Activated CD8-positive, alpha-beta T cell treated with anti-CD3 and anti-CD28 coated beads for 36 hours (primary cell): ENCODE measurements around the gene BBX. TPM values are rescaled to one million over a fixed set of nuclear protein-coding genes. Genes with fewer than 3 reads are reported as not detected.

Experiments
- ATAC-seq: fragments of 200-7000 bp; cut with Tn5 transposase; one replicate; pipeline ENCODE4 v1.10.0; 2021; ENCODE audit warnings: mild to moderate bottlenecking, moderate library complexity
- CTCF ChIA-PET: fragments of 350-600 bp; sonication (Branson Sonifier 250); formaldehyde crosslinking; loops from one replicate; lab custom pipeline; 2021; ENCODE audit warnings: antibody characterized with exemption; lab: Charles Lee
- POLR2A ChIA-PET: fragments of 350-600 bp; sonication (Branson Sonifier 250); formaldehyde crosslinking; loops from one replicate; lab custom pipeline; 2021; ENCODE audit warnings: antibody characterized with exemption; lab: Charles Lee
- DNase-seq: peaks from one replicate; pipeline ENCODE4 v3.0.0-alpha.2; 2020
- H3K27ac Mint-ChIP-seq: one replicate; pipeline ENCODE4 v1.8.0; 2021; ENCODE audit warnings: mild to moderate bottlenecking, mixed read lengths
- H3K27me3 Mint-ChIP-seq: one replicate; pipeline ENCODE4 v1.8.0; 2021; ENCODE audit warnings: mixed read lengths
- H3K36me3 Mint-ChIP-seq: one replicate; pipeline ENCODE4 v1.8.0; 2021; ENCODE audit warnings: low read depth, mixed read lengths
- H3K4me1 Mint-ChIP-seq: one replicate; pipeline ENCODE4 v1.8.0; 2021; ENCODE audit warnings: low read depth, mixed read lengths
- H3K4me3 Mint-ChIP-seq: one replicate; pipeline ENCODE4 v1.8.0; 2021; ENCODE audit warnings: mild to moderate bottlenecking, moderate library complexity, mixed read lengths
- H3K9me3 Mint-ChIP-seq: one replicate; pipeline ENCODE4 v1.8.0; 2021; ENCODE audit warnings: mixed read lengths
- CTCF ChIP-seq: fragments of 200-600 bp; IDR thresholded peaks from one replicate; pipeline ENCODE4 v1.8.0; 2022; ENCODE audit warnings: antibody characterized with exemption, mild to moderate bottlenecking
- intact Hi-C: fragments of 100-400 bp; cut with micrococcal nuclease; formaldehyde crosslinking; loops from one replicate; pipeline ENCODE4 v1.10.0; 2022
- total RNA-seq, 2 experiments: library from RNA; stranded (reverse); gene quantifications; one replicate each; pipeline ENCODE4 v1.2.3, GENCODE V29; 2021

The BBX gene
- total RNA-seq, 2 experiments from 2014 or later, result 40.9 to 42.4 TPM

GRCh38 chr3:107531917-107532469 is 9.2 kb downstream of the BBX start:
- Mint-ChIP-seq H3K9me3 (no peaks in the 10 kb centered on the region), H3K27ac (no peak overlapping the region), H3K4me1 (peaks cover 18% of the 10 kb centered on the region), H3K4me3 (no peak overlapping the region), H3K27me3 (no peaks in the 10 kb centered on the region), H3K36me3 (peaks cover 14% of the 10 kb centered on the region)
- DNase-seq, result no peak
- CTCF ChIA-PET, result interaction anchor here (1.0 to 1.7 kb wide), 3 partner anchors 9 to 42 kb away, joined by 3 read pairs; no protein-coding TSS in a partner anchor
- no peak for ATAC-seq
- POLR2A ChIA-PET, result interaction anchor here (1.6 kb wide), 1 partner anchor 8 kb away, joined by 6 read pairs; no protein-coding TSS in a partner anchor
- intact Hi-C loops, result no loop called here
- no peak for TF ChIP-seq CTCF

GRCh38 chr3:107540857-107541256 is 18.1 kb downstream of the BBX start:
- POLR2A ChIA-PET, result interaction anchor here (0.6 kb wide), 1 partner anchor 40 kb away, joined by 3 read pairs; no protein-coding TSS in a partner anchor
- Mint-ChIP-seq H3K4me1 (peaks cover 29% of the 10 kb centered on the region), H3K27ac (no peak overlapping the region), H3K36me3 (peaks cover 8% of the 10 kb centered on the region), H3K9me3 (no peaks in the 10 kb centered on the region), H3K27me3 (no peaks in the 10 kb centered on the region), H3K4me3 (no peak overlapping the region)
- DNase-seq (no peak), ATAC-seq (no peak)
- no peak for TF ChIP-seq CTCF
- CTCF ChIA-PET, result interaction anchor here (0.8 kb wide), 1 partner anchor 9 kb away, joined by 3 read pairs; no protein-coding TSS in a partner anchor
- intact Hi-C loops, result no loop called here

- ChIA-PET CTCF (interaction anchor here (0.8 to 1.8 kb wide), 6 partner anchors 15 to 307 kb away, joined by 3 to 9 read pairs (median 4); no protein-coding TSS in a partner anchor), POLR2A (interaction anchor here (1.1 kb wide), 1 partner anchor 31 kb away, joined by 3 read pairs; no protein-coding TSS in a partner anchor)
- Mint-ChIP-seq H3K9me3 (no peaks in the 10 kb centered on the region), H3K36me3 (peaks cover 7% of the 10 kb centered on the region), H3K27ac (no peak overlapping the region), H3K4me3 (no peak overlapping the region), H3K27me3 (no peaks in the 10 kb centered on the region), H3K4me1 (peaks cover 30% of the 10 kb centered on the region)
- DNase-seq (no peak), ATAC-seq (no peak)
- intact Hi-C loops, result no loop called here
- no peak for TF ChIP-seq CTCF
Observed at GRCh38 chr3:107542665-107543064, 19.9 kb downstream of the BBX start.

- ATAC-seq (no peak), DNase-seq (peak; percentile 32)
- ChIA-PET POLR2A (interaction anchor here (1.1 kb wide), 1 partner anchor 30 kb away, joined by 3 read pairs; no protein-coding TSS in a partner anchor), CTCF (interaction anchor here (0.7 to 1.8 kb wide), 6 partner anchors 11 to 308 kb away, joined by 3 to 9 read pairs (median 4); no protein-coding TSS in a partner anchor)
- intact Hi-C loops, result no loop called here
- Mint-ChIP-seq H3K9me3 (no peaks in the 10 kb centered on the region), H3K4me1 (peaks cover 29% of the 10 kb centered on the region), H3K4me3 (no peak overlapping the region), H3K27ac (no peak overlapping the region), H3K27me3 (no peaks in the 10 kb centered on the region), H3K36me3 (peaks cover 11% of the 10 kb centered on the region)
- TF ChIP-seq CTCF, result no peak
Observed at GRCh38 chr3:107543666-107544065, 20.9 kb downstream of the BBX start.

- peak; percentile 10 for ATAC-seq
- intact Hi-C loops, result no loop called here
- Mint-ChIP-seq H3K27ac (no peak overlapping the region), H3K9me3 (no peaks in the 10 kb centered on the region), H3K4me1 (peaks cover 30% of the 10 kb centered on the region), H3K36me3 (peaks cover 18% of the 10 kb centered on the region), H3K4me3 (no peak overlapping the region), H3K27me3 (no peaks in the 10 kb centered on the region)
- ChIA-PET CTCF (interaction anchor here (0.6 to 0.9 kb wide), 3 partner anchors 66 to 309 kb away, joined by 3 read pairs; no protein-coding TSS in a partner anchor), POLR2A (no interaction called here)
- no peak for TF ChIP-seq CTCF
- no peak for DNase-seq
Observed at GRCh38 chr3:107545680-107546120, 22.9 kb downstream of the BBX start.
